Cardiac septum (tissue), 1 donor: Measurements from ENCODE around the gene NUDT10. TPM values are rescaled to one million over a fixed set of nuclear protein-coding genes. Genes with fewer than 3 reads are reported as not detected.
"Not testable (repeated sequence)": the region's sequence is repeated elsewhere in the genome, so short reads cannot be mapped to it uniquely, and the experiment has no call there.

Experiments
- DNase-seq: peaks from one replicate; pipeline ENCODE4 v3.0.0-alpha.2; 2020; ENCODE audit warnings: low spot score
- intact Hi-C: fragments of 100-400 bp; cut with DNase I; formaldehyde crosslinking; loops from one replicate; pipeline ENCODE4 v1.14.0; 2022
- long read RNA-seq: library from polyadenylated mRNA; unstranded; transcript quantifications from one replicate; pipeline ENCODE4 v2.0.0, GENCODE V29; 2021
- total RNA-seq: library from RNA; stranded (reverse); fragmentation: NEBNext Ultra II Directional; extraction: Animal tissue kit (Norgen Biotek cat#: 25700); gene quantifications from one replicate; pipeline ENCODE4 v1.2.1, GENCODE V29; 2021
- donor health status: DM: no; HTN: no; CAD: no.

NUDT10 gene
- 0.35 TPM for total RNA-seq
- long read RNA-seq: 0 reads

- DNase-seq: no peak
- intact Hi-C loops: no loop called here
Observed at GRCh38 chrX:51332188-51332942, at the start of gene NUDT10. TSS of gene NUDT10 (plus strand) at chrX:51332822. CDS start at chrX:51332966, 144 bp downstream.

DNA sequence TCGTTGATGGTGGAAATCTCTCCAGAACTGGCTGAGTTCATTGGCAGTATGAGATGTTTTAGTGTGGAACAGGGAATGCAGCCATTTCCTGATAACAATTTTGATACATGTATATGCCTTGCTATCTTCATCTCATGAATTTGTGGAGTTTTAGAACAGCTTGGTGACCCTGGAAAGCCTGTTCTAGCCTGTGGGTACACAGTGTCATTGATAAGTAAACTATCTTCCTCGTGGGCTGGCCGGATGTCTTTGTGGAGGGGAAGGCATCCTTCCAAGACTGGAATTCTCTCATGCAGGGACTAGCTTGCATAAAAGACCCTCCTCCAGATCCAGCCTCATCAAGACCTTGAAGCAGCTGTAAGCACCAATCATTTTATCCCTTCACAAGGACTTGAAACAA is 40.2 kb upstream of the NUDT10 start:
- no peak for DNase-seq
- intact Hi-C loops: no loop called here

- DNase-seq: no peak
Observed at GRCh38 chrX:51296138-51296537, 36.5 kb upstream of the NUDT10 start.

DNA sequence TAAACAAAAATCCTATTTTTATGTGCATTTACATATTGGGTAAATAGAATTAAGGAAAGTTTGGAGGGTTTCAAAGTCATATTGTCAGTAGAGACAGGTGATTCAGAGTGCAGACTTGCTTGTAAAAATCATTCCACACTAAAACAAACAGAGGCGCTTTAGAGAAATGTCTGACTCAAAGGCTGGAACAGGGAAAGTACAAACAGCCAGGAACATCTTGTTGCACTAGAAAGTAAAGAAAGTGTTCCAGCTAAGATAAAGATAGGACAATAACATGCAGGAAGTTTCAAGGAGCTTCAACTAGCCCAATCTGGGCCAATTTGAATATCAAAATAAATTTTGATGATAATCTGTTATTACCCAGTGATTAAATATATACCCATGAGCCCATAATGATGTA is 16.4 kb upstream of the NUDT10 start:
- intact Hi-C loops: no loop called here
- no peak for DNase-seq

More at GRCh38 chrX:51296138-51296537, 36.5 kb upstream of the NUDT10 start:
- intact Hi-C loops: no loop called here

GRCh38 chrX:51332943-51333785 is 542 bp downstream of the NUDT10 start:
- DNase-seq, intact Hi-C loops: not testable (repeated sequence)

DNA sequence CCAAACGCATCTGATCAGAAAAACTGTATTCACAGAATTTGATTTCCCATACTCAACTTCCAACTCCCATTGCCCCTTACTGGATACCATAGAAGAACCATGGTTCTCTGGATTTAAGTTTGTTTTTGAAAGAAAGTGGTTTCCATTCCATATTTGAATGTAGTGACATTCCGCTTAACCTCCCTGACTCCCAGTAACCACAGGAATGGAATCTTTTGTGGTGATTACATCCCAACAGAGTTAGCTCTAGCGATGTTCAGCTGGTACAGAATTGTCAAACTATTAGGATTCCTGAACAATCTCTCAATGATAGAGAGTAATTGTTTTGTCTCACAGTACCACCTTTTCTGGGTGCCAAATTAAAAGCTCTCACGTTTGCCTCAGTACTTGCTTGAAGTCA is 1.7 kb downstream of the NUDT10 start:
- no peak for DNase-seq
- intact Hi-C loops: no loop called here

- DNase-seq: no peak
- intact Hi-C loops: no loop called here
Observed at GRCh38 chrX:51336584-51336983, 4.0 kb downstream of the NUDT10 start.

DNA sequence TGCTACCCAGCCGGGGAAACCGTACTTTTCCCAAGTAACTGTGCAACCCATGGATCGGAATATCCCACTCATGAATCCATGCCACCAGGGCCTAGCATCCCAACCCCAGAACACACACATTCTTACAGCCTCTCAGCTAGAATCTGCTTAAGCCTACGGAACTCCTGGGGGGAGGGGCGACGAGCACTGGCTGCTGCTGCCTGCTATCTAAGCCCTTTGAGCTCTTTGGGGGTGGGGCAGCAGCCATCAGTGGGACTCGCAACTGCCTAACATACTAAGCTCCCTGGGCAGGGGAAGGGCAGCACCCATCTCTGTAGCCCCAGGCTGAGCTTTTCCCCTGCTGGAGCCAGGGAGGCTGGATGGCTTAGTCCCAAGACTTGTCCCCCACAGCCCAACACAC is 28.6 kb downstream of the NUDT10 start:
- intact Hi-C loops: no loop called here
- no peak for DNase-seq

DNA sequence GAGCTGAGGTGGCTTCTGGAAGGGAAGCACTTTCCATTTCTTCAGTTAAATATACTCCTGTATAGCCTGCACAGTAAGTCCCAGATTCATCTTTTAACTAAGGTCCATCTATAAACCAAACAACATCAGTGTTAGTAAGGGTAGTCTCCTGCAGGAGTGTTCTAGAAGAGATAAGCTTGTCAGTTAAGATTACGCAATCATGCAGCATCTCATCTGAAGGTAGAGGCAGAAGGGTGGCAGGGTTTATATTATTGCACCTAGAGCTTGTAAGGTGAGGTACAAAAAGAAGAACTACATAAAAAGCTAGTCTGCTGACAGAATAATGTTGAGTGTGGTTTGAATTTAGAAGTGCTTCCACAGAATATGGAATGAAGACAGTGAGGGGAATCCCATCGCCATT is 44.0 kb downstream of the NUDT10 start:
- intact Hi-C loops: no loop called here
- no peak for DNase-seq

Other genes with a start within 250 kb of the NUDT10 start
- gene NUDT11, start 163.8 kb downstream of the NUDT10 start, total RNA-seq: not detected